T-helper 2 cell (primary cell): Measurements from ENCODE around the gene MS4A4E.
"Not testable (repeated sequence)": the region's sequence is repeated elsewhere in the genome, so short reads cannot be mapped to it uniquely, and the experiment has no call there.

Experiments
- DNase-seq, 5 experiments: peaks; one replicate each; pipeline versions ENCODE4 v3.0.0 to v3.0.0-alpha.2; 2012 to 2022
- total RNA-seq, 2 donors: gene quantifications; one replicate each; lab custom pipeline; 2026; lab: John Stamatoyannopoulos, UW

The MS4A4E gene
- 0 reads per million in 2 donors for total RNA-seq

- no peak for DNase-seq
Measured at GRCh38 chr11:60242740-60243239, at the start of gene MS4A4E. MS4A4E (minus strand) TSS chr11:60243137; CDS start chr11:60230055, 13,082 bp downstream.

- DNase-seq = no peak
Measured at GRCh38 chr11:60292145-60292544, 49.2 kb upstream of the MS4A4E start.

GRCh38 chr11:60288531-60288930 is 45.6 kb upstream of the MS4A4E start:
- no peak for DNase-seq

GRCh38 chr11:60285411-60286126 is 42.6 kb upstream of the MS4A4E start:
- not testable (repeated sequence) for DNase-seq

GRCh38 chr11:60282286-60282685 is 39.3 kb upstream of the MS4A4E start:
- DNase-seq = no peak

GRCh38 chr11:60281485-60281884 is 38.5 kb upstream of the MS4A4E start:
- no peak for DNase-seq

GRCh38 chr11:60280412-60280811 is 37.5 kb upstream of the MS4A4E start, which contains the start of gene MS4A4A:
MS4A4A (plus strand) TSS chr11:60280666; CDS start chr11:60280676, 10 bp downstream.
- DNase-seq = no peak

- no peak for DNase-seq
Measured at GRCh38 chr11:60274416-60274815, 31.5 kb upstream of the MS4A4E start.

GRCh38 chr11:60265373-60266214 is 22.7 kb upstream of the MS4A4E start:
- DNase-seq = peak in 1 of 5 experiments; percentile 11

GRCh38 chr11:60264644-60265043 is 21.7 kb upstream of the MS4A4E start:
- DNase-seq = no peak

GRCh38 chr11:60263402-60263801 is 20.5 kb upstream of the MS4A4E start:
- no peak for DNase-seq

GRCh38 chr11:60261014-60261413 is 18.1 kb upstream of the MS4A4E start:
- DNase-seq = no peak

- peak in 1 of 5 experiments; percentile 58 for DNase-seq
Measured at GRCh38 chr11:60257956-60258722, 15.2 kb upstream of the MS4A4E start.

- no peak for DNase-seq
Measured at GRCh38 chr11:60252213-60253108, 9.5 kb upstream of the MS4A4E start.

GRCh38 chr11:60251485-60252212 is 8.7 kb upstream of the MS4A4E start:
- DNase-seq = no peak

- DNase-seq = no peak
Measured at GRCh38 chr11:60241786-60242185, 1.2 kb downstream of the MS4A4E start.

- DNase-seq = no peak
Measured at GRCh38 chr11:60240662-60241061, 2.3 kb downstream of the MS4A4E start.

- no peak for DNase-seq
Measured at GRCh38 chr11:60235321-60235720, 7.6 kb downstream of the MS4A4E start.

GRCh38 chr11:60230681-60231080 is 12.3 kb downstream of the MS4A4E start:
- no peak for DNase-seq

GRCh38 chr11:60222141-60222540 is 20.8 kb downstream of the MS4A4E start:
- no peak for DNase-seq

- no peak for DNase-seq
Measured at GRCh38 chr11:60221692-60222091, 21.2 kb downstream of the MS4A4E start.
